Nephron progenitor cell (in vitro differentiated cells): ENCODE data around the gene TEX261.

Source experiments
- DNase-seq: peaks from one replicate; pipeline ENCODE4 v3.0.0; 2021
- H3K27ac Mint-ChIP-seq: 2 replicates; pipeline ENCODE4 v1.8.0; 2021; ENCODE audit warnings: mild to moderate bottlenecking, moderate library complexity, mixed read lengths
- H3K27me3 Mint-ChIP-seq: 2 replicates; pipeline ENCODE4 v1.8.0; 2021; ENCODE audit warnings: mild to moderate bottlenecking, low read depth, mixed read lengths; ENCODE audit not compliant: poor library complexity
- H3K36me3 Mint-ChIP-seq: 2 replicates; pipeline ENCODE4 v1.8.0; 2021; ENCODE audit warnings: low read depth, mixed read lengths
- H3K4me1 Mint-ChIP-seq: 2 replicates; pipeline ENCODE4 v1.8.0; 2021; ENCODE audit warnings: mixed read lengths
- H3K4me3 Mint-ChIP-seq: 2 replicates; pipeline ENCODE4 v1.8.0; 2021; ENCODE audit warnings: mild to moderate bottlenecking, moderate library complexity, mixed read lengths
- H3K9me3 Mint-ChIP-seq: 2 replicates; pipeline ENCODE4 v1.8.0; 2021; ENCODE audit warnings: mild to moderate bottlenecking, moderate library complexity, mixed read lengths
- CTCF ChIP-seq: fragments of 200-600 bp; sonication (generic); IDR thresholded peaks from 2 replicates; pipeline ENCODE4 v1.5.0; 2021; ENCODE audit warnings: antibody characterized with exemption

Gene TEX261

GRCh38 chr2:70988151-70988550 lies 6.5 kb downstream of the TEX261 start:
- Mint-ChIP-seq H3K36me3 (peaks cover 33% of the 10 kb centered on the region), H3K4me3 (no peak overlapping the region), H3K27me3 (peaks cover 9% of the 10 kb centered on the region), H3K4me1 (peaks cover 20% of the 10 kb centered on the region), H3K9me3 (no peaks in the 10 kb centered on the region), H3K27ac (no peak overlapping the region)
- no peak for TF ChIP-seq CTCF
- no peak for DNase-seq

- no peak for TF ChIP-seq CTCF
- H3K36me3 Mint-ChIP-seq: peaks cover 33% of the 10 kb centered on the region
- peaks cover 9% of the 10 kb centered on the region for H3K27me3 Mint-ChIP-seq
- peaks cover 19% of the 10 kb centered on the region for H3K4me1 Mint-ChIP-seq
- no peak overlapping the region for H3K4me3 Mint-ChIP-seq
- H3K27ac Mint-ChIP-seq: no peak overlapping the region
- H3K9me3 Mint-ChIP-seq: no peaks in the 10 kb centered on the region
- no peak for DNase-seq
These were observed 7.3 kb downstream of the TEX261 start for GRCh38 chr2:70987386-70987785.

GRCh38 chr2:70986499-70987189 lies 8.0 kb downstream of the TEX261 start:
- H3K9me3 Mint-ChIP-seq: no peaks in the 10 kb centered on the region
- H3K36me3 Mint-ChIP-seq: peaks cover 31% of the 10 kb centered on the region
- no peak overlapping the region for H3K4me3 Mint-ChIP-seq
- H3K4me1 Mint-ChIP-seq: peaks cover 19% of the 10 kb centered on the region
- no peak for TF ChIP-seq CTCF
- peak overlapping the region; percentile 18 for H3K27ac Mint-ChIP-seq
- peaks cover 9% of the 10 kb centered on the region for H3K27me3 Mint-ChIP-seq
- DNase-seq: no peak

- no peak for DNase-seq
- H3K27me3 Mint-ChIP-seq: peaks cover 9% of the 10 kb centered on the region
- H3K4me3 Mint-ChIP-seq: no peak overlapping the region
- H3K9me3 Mint-ChIP-seq: no peaks in the 10 kb centered on the region
- H3K36me3 Mint-ChIP-seq: peaks cover 28% of the 10 kb centered on the region
- H3K4me1 Mint-ChIP-seq: peaks cover 19% of the 10 kb centered on the region
- no peak for TF ChIP-seq CTCF
- H3K27ac Mint-ChIP-seq: no peak overlapping the region
These were observed 8.7 kb downstream of the TEX261 start for GRCh38 chr2:70985956-70986355.

GRCh38 chr2:70985283-70985688 lies 9.4 kb downstream of the TEX261 start:
- H3K27me3 Mint-ChIP-seq: peaks cover 9% of the 10 kb centered on the region
- H3K36me3 Mint-ChIP-seq: peaks cover 28% of the 10 kb centered on the region
- DNase-seq: no peak
- no peak overlapping the region for H3K4me3 Mint-ChIP-seq
- no peak overlapping the region for H3K27ac Mint-ChIP-seq
- no peak for TF ChIP-seq CTCF
- no peaks in the 10 kb centered on the region for H3K9me3 Mint-ChIP-seq
- H3K4me1 Mint-ChIP-seq: peaks cover 19% of the 10 kb centered on the region
